HFFc6 (cell line): ENCODE data around the gene FAM229B. TPM values are rescaled to one million over a fixed set of nuclear protein-coding genes. Genes with fewer than 3 reads are reported as not detected.

ENCODE experiments used
- DNase-seq: peaks from one replicate; pipeline ENCODE4 v3.0.0-alpha.2; 2018
- H3K27ac Mint-ChIP-seq: 2 replicates; pipeline ENCODE4 v1.8.0; 2020; ENCODE audit warnings: mild to moderate bottlenecking, mixed read lengths
- H3K27me3 Mint-ChIP-seq: 2 replicates; pipeline ENCODE4 v1.8.0; 2021; ENCODE audit warnings: mild to moderate bottlenecking, moderate library complexity, mixed read lengths; ENCODE audit not compliant: insufficient read depth
- H3K36me3 Mint-ChIP-seq: 2 replicates; pipeline ENCODE4 v1.8.0; 2021; ENCODE audit warnings: low read depth, mixed read lengths
- H3K4me1 Mint-ChIP-seq: 2 replicates; pipeline ENCODE4 v1.8.0; 2020; ENCODE audit warnings: low read depth, mixed read lengths
- H3K4me3 Mint-ChIP-seq: 2 replicates; pipeline ENCODE4 v1.8.0; 2020; ENCODE audit warnings: mild to moderate bottlenecking, moderate library complexity, mixed read lengths
- H3K9me3 Mint-ChIP-seq: 2 replicates; pipeline ENCODE4 v1.8.0; 2020; ENCODE audit warnings: mild to moderate bottlenecking, mixed read lengths
- CTCF ChIP-seq: fragments of 200-600 bp; sonication (generic); IDR thresholded peaks from 2 replicates; pipeline ENCODE4 v1.5.0; 2021; ENCODE audit warnings: antibody characterized with exemption, mild to moderate bottlenecking
- total RNA-seq, 6 experiments: library from RNA; stranded (reverse); fragmentation: NEBNext Ultra II Directional; extraction: Animal tissue kit (Norgen Biotek cat#: 25700); gene quantifications; 2 replicates in 1 of 6; 3 replicates in 5 of 6; pipeline ENCODE4 v1.2.3, GENCODE V29; 2021

FAM229B gene
- total RNA-seq, 6 experiments from 2014 or later, result 30.2 to 36.2 (median 33.7) TPM

GRCh38 chr6:112123982-112124381 is 36.6 kb downstream of the FAM229B start:
- TF ChIP-seq CTCF, result no peak
- Mint-ChIP-seq H3K27me3 (peaks cover 2% of the 10 kb centered on the region; the same call in 1 of the 2 replicates), H3K4me1 (no peaks in the 10 kb centered on the region), H3K9me3 (no peaks in the 10 kb centered on the region), H3K36me3 (peaks cover 26% of the 10 kb centered on the region; the same call in 1 of the 2 replicates), H3K27ac (no peak overlapping the region), H3K4me3 (no peak overlapping the region)
- no peak for DNase-seq

GRCh38 chr6:112128208-112128607 is 40.8 kb downstream of the FAM229B start:
- Mint-ChIP-seq H3K36me3 (peaks cover 11% of the 10 kb centered on the region; the same call in 1 of the 2 replicates), H3K4me1 (no peaks in the 10 kb centered on the region), H3K4me3 (no peak overlapping the region), H3K27me3 (peaks cover 3% of the 10 kb centered on the region), H3K9me3 (no peaks in the 10 kb centered on the region), H3K27ac (no peak overlapping the region)
- no peak for TF ChIP-seq CTCF
- no peak for DNase-seq

DNA sequence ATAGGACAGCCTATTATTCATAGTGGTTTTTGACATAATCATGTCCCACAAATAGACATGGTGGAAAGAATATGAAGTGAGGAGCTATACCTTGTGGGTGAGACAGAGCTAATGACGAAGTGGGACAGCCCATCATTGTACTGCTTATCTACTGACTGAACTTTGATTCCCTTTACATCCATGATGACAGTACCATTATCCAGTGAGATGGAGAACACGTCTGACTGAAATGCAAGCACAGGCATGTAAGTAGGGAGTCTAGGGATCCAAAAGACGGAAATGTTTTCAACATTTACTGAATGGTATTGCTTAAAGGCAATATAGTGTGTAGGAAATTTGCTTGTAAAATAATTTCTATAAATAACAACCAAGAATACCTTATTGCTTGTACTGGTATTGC is 43.5 kb downstream of the FAM229B start:
- no peaks in the 10 kb centered on the region for H3K9me3 Mint-ChIP-seq
- H3K27ac Mint-ChIP-seq, result no peak overlapping the region
- no peak for DNase-seq
- TF ChIP-seq CTCF, result no peak
- H3K4me3 Mint-ChIP-seq, result no peak overlapping the region
- H3K27me3 Mint-ChIP-seq, result peaks cover 1% of the 10 kb centered on the region; the same call in 1 of the 2 replicates
- H3K4me1 Mint-ChIP-seq, result no peaks in the 10 kb centered on the region
- peaks cover 13% of the 10 kb centered on the region; the same call in 1 of the 2 replicates for H3K36me3 Mint-ChIP-seq

GRCh38 chr6:112139052-112139451 is 51.7 kb downstream of the FAM229B start:
- Mint-ChIP-seq H3K27me3 (peaks cover 2% of the 10 kb centered on the region; the same call in 1 of the 2 replicates), H3K4me1 (peaks cover 3% of the 10 kb centered on the region), H3K27ac (no peak overlapping the region), H3K4me3 (no peak overlapping the region), H3K9me3 (no peaks in the 10 kb centered on the region), H3K36me3 (peaks cover 28% of the 10 kb centered on the region; the same call in 1 of the 2 replicates)
- DNase-seq, result no peak
- no peak for TF ChIP-seq CTCF

- Mint-ChIP-seq H3K4me1 (peaks cover 15% of the 10 kb centered on the region), H3K9me3 (no peaks in the 10 kb centered on the region), H3K36me3 (peaks cover 31% of the 10 kb centered on the region), H3K4me3 (no peak overlapping the region), H3K27ac (no peak overlapping the region), H3K27me3 (peaks cover 2% of the 10 kb centered on the region; the same call in 1 of the 2 replicates)
- TF ChIP-seq CTCF, result no peak
- no peak for DNase-seq
Measured at GRCh38 chr6:112141707-112142106, 54.3 kb downstream of the FAM229B start.
